OCI-LY7 (cell line): Measurements from ENCODE around the gene PPP2R3B. TPM values are rescaled to one million over a fixed set of nuclear protein-coding genes. Genes with fewer than 3 reads are reported as not detected.

Experiments used
- BruUV-seq: library from RNA; stranded (reverse); fragments of 400-500 nt; replicated peaks from 2 replicates; lab custom pipeline; 2021; lab: Mats Ljungman, UMichigan
- CTCF ChIA-PET: fragments of 300-600 bp; sonication (Branson Sonifier 250); formaldehyde crosslinking; loops from one replicate; lab custom pipeline; 2022; ENCODE audit warnings: antibody characterized with exemption; ENCODE audit not compliant: unreplicated experiment; lab: Charles Lee
- POLR2A ChIA-PET: fragments of 300-600 bp; sonication (Branson Sonifier 250); formaldehyde crosslinking; loops from one replicate; lab custom pipeline; 2022; ENCODE audit warnings: antibody characterized with exemption; lab: Charles Lee
- DNase-seq: peaks from one replicate; pipeline ENCODE4 v3.0.0-alpha.2; 2015; ENCODE audit warnings: low spot score
- H2AFZ ChIP-seq: fragments of 200-600 bp; sonication (generic), shearing (Covaris generic); 2 replicates; pipeline ENCODE4 v1.6.1; 2014; ENCODE audit warnings: mild to moderate bottlenecking, antibody characterized with exemption, low read length, moderate library complexity
- H3K27ac ChIP-seq: fragments of 200-600 bp; sonication (generic); 2 replicates; pipeline ENCODE4 v1.5.1; 2014; ENCODE audit warnings: mixed run types, low read depth, mild to moderate bottlenecking, moderate library complexity, low read length, inconsistent platforms; ENCODE audit not compliant: poor library complexity, severe bottlenecking
- H3K36me3 ChIP-seq: fragments of 200-600 bp; sonication (generic); 2 replicates; pipeline ENCODE4 v1.6.1; 2014; ENCODE audit warnings: mild to moderate bottlenecking, antibody characterized with exemption, low read length, moderate library complexity, mixed read lengths; ENCODE audit not compliant: insufficient read depth
- H3K4me1 ChIP-seq: fragments of 200-600 bp; sonication (generic); 2 replicates; pipeline ENCODE4 v1.5.1; 2014; ENCODE audit warnings: mild to moderate bottlenecking, low read length; ENCODE audit not compliant: insufficient read depth, poor library complexity, severe bottlenecking
- H3K4me2 ChIP-seq: fragments of 200-600 bp; sonication (generic); 2 replicates; pipeline ENCODE4 v1.6.1; 2014; ENCODE audit warnings: mild to moderate bottlenecking, low read length
- H3K4me3 ChIP-seq: fragments of 200-600 bp; sonication (generic); 2 replicates; pipeline ENCODE4 v1.5.1; 2014; ENCODE audit warnings: mild to moderate bottlenecking, low read depth, low read length; ENCODE audit not compliant: poor library complexity, severe bottlenecking
- H3K79me2 ChIP-seq: fragments of 200-600 bp; sonication (generic); 2 replicates; pipeline ENCODE4 v1.6.1; 2016; ENCODE audit warnings: low read depth, mild to moderate bottlenecking, low read length, moderate library complexity, mixed read lengths; ENCODE audit not compliant: insufficient read depth
- H3K9me2 ChIP-seq: fragments of 200-600 bp; sonication (generic); 2 replicates; pipeline ENCODE4 v1.6.1; 2016; ENCODE audit warnings: mild to moderate bottlenecking, low read length, mixed read lengths; ENCODE audit not compliant: insufficient read depth
- H3K9me3 ChIP-seq: fragments of 200-600 bp; sonication (generic); 2 replicates; pipeline ENCODE4 v1.6.1; 2014; ENCODE audit warnings: mild to moderate bottlenecking, mixed run types, low read length, mixed read lengths
- H4K20me1 ChIP-seq: fragments of 200-600 bp; sonication (generic); 2 replicates; pipeline ENCODE4 v1.6.1; 2014; ENCODE audit warnings: mild to moderate bottlenecking, antibody characterized with exemption, low read length, moderate library complexity, mixed read lengths; ENCODE audit not compliant: insufficient read depth
- EZH2phosphoT487 ChIP-seq: fragments of 200-600 bp; sonication (generic); IDR thresholded peaks from 2 replicates; pipeline ENCODE4 v1.6.1; 2018; ENCODE audit warnings: low read depth, borderline replicate concordance, mild to moderate bottlenecking, mixed run types, antibody characterized with exemption, low read length, moderate library complexity, mixed read lengths
- intact Hi-C: fragments of 100-400 bp; cut with micrococcal nuclease; formaldehyde crosslinking; loops from one replicate; pipeline ENCODE4 v1.10.0; 2022; ENCODE audit not compliant: unreplicated experiment
- total RNA-seq, 2 experiments: library from RNA; depleted of rRNA in 1 of 2; stranded (reverse); fragments of >200 nt in 1 of 2; shearing (Covaris generic) in 1 of 2; gene quantifications; 2 replicates each; pipeline ENCODE4 v1.2.3, GENCODE V29; 2014 to 2022
- TF ChIP-seq, protein P1 (sequence below): fragments of 200-600 bp; sonication (generic); conservative IDR thresholded peaks from 2 replicates; pipeline ENCODE4 v1.5.1; 2014; ENCODE audit warnings: mild to moderate bottlenecking, antibody characterized with exemption, low read length, moderate library complexity, mixed read lengths

Gene PPP2R3B
- total RNA-seq, 2 experiments from 2014 or later: 270 to 342 TPM

DNA sequence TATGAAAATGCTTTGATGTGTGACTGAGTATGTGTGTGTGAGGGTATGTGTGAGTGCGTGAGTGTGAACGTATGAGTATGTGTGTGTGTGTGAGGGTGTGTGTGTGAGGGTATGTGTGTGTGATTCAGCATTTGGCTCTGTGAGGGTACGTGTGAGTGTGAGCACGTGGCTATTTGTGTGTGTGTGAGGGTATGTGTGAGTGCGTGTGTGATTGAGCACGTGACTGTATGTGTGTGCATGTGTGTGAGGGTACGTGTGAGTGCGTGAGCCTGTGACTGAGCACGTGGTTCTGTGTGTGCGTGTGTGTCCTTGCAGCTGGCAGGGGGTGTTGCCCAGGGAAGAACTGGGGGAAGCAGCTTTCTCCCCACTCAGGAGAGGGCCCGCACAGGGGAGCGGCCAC is 16.1 kb upstream of the PPP2R3B start:
- H3K4me1 ChIP-seq: no peaks in the 10 kb centered on the region
- H3K79me2 ChIP-seq: no peaks in the 10 kb centered on the region
- no peak overlapping the region for H3K4me3 ChIP-seq
- intact Hi-C loops: no loop called here
- no peaks in the 10 kb centered on the region for H3K9me3 ChIP-seq
- no peak for TF ChIP-seq EZH2phosphoT487
- TF ChIP-seq, protein P1, sequence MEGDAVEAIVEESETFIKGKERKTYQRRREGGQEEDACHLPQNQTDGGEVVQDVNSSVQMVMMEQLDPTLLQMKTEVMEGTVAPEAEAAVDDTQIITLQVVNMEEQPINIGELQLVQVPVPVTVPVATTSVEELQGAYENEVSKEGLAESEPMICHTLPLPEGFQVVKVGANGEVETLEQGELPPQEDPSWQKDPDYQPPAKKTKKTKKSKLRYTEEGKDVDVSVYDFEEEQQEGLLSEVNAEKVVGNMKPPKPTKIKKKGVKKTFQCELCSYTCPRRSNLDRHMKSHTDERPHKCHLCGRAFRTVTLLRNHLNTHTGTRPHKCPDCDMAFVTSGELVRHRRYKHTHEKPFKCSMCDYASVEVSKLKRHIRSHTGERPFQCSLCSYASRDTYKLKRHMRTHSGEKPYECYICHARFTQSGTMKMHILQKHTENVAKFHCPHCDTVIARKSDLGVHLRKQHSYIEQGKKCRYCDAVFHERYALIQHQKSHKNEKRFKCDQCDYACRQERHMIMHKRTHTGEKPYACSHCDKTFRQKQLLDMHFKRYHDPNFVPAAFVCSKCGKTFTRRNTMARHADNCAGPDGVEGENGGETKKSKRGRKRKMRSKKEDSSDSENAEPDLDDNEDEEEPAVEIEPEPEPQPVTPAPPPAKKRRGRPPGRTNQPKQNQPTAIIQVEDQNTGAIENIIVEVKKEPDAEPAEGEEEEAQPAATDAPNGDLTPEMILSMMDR: no peak
- H3K36me3 ChIP-seq: peaks cover 10% of the 10 kb centered on the region
- H4K20me1 ChIP-seq: no peaks in the 10 kb centered on the region
- no peaks in the 10 kb centered on the region for H3K9me2 ChIP-seq
- CTCF ChIA-PET: no interaction called here
- no peak overlapping the region for H2AFZ ChIP-seq
- H3K4me2 ChIP-seq: no peak overlapping the region
- DNase-seq: no peak
- POLR2A ChIA-PET: no interaction called here
- BruUV-seq: no TSS peak
- no peak overlapping the region for H3K27ac ChIP-seq

DNA sequence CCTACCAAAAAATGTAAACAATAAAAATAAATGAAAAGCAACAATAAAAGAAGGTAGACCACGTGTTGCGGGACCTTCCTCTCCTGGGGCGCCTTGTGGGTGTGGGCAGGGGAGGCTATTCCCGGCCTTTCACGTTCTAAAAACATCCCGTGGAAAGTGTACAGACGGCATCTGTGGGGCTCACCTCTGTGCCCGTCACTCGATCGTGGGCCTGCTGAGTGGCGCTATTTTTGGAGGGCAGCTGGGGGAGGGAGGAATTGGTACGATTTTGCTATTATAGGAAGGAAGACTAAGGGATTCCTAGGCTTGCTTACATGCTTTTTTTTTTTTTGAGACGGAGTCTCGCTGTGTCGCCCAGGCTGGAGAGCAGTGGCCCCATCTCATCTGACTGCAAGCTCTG is 13.6 kb upstream of the PPP2R3B start:
- Histone ChIP-seq H3K4me3 (no peak overlapping the region), H3K9me3 (no peaks in the 10 kb centered on the region), H3K4me2 (no peak overlapping the region), H2AFZ (no peak overlapping the region), H3K79me2 (no peaks in the 10 kb centered on the region), H3K4me1 (no peaks in the 10 kb centered on the region), H3K27ac (no peak overlapping the region), H3K36me3 (no peaks in the 10 kb centered on the region), H3K9me2 (no peaks in the 10 kb centered on the region), H4K20me1 (no peaks in the 10 kb centered on the region)
- POLR2A ChIA-PET: no interaction called here
- TF ChIP-seq EZH2phosphoT487: no peak
- TF ChIP-seq, protein P1: no peak
- no peak for DNase-seq
- CTCF ChIA-PET: no interaction called here
- intact Hi-C loops: no loop called here
- no TSS peak for BruUV-seq

DNA sequence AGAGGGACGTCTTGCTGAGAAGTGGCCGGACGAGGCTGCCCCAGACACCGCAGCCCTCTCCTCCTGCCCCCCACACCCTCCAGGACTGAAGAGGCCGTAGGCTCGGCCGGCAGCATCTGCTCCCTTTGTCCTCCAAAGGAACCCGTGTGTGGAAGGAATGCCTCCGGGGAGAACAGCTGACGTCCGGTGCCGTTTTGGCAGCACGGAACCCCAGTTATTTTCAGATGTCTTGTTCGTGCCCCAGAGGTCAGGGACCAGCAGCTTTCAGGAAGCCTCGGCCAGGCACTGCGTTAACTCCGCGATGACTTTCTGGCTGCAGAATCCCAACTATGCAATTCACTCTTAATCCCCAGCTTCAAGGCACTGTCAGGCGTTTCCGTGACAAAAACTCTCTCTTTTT is 10.9 kb upstream of the PPP2R3B start:
- Histone ChIP-seq H3K36me3 (no peaks in the 10 kb centered on the region), H3K27ac (no peak overlapping the region), H4K20me1 (no peaks in the 10 kb centered on the region), H3K9me3 (no peaks in the 10 kb centered on the region), H3K4me3 (no peak overlapping the region), H3K79me2 (no peaks in the 10 kb centered on the region), H3K4me1 (no peaks in the 10 kb centered on the region), H3K4me2 (no peak overlapping the region), H2AFZ (no peak overlapping the region), H3K9me2 (no peaks in the 10 kb centered on the region)
- no peak for DNase-seq
- TF ChIP-seq, protein P1: no peak
- no peak for TF ChIP-seq EZH2phosphoT487
- intact Hi-C loops: no loop called here
- BruUV-seq: no TSS peak
- ChIA-PET POLR2A (no interaction called here), CTCF (no interaction called here)
